Measurements from ENCODE around the gene OR10H2.
"Not testable (repeated sequence)": the region's sequence is repeated elsewhere in the genome, so short reads cannot be mapped to it uniquely, and the experiment has no call there.

Gene OR10H2

GRCh38 chr19:15748239-15748638 lies 20.4 kb downstream of the OR10H2 start:
- H3K4me3 ChIP-seq (ENCODE audit: low read depth, low read length), result no peak overlapping the region
- in situ Hi-C loops (cut with HindIII; ENCODE audit: low sequenced_read_pairs), result no loop called here
- no peak for TF ChIP-seq CTCF (IDR thresholded peaks at IDR 0.05; ENCODE audit: low read depth, low read length, missing control alignments)
- no peak for DNase-seq (ENCODE audit: low read depth)

GRCh38 chr19:15758379-15758778 lies 30.6 kb downstream of the OR10H2 start:
- in situ Hi-C loops (cut with HindIII; ENCODE audit: low sequenced_read_pairs), result no loop called here
- TF ChIP-seq CTCF (IDR thresholded peaks at IDR 0.05; ENCODE audit: low read depth, low read length, missing control alignments), result no peak
- no peak for DNase-seq (ENCODE audit: low read depth)

GRCh38 chr19:15759962-15760565 lies 32.2 kb downstream of the OR10H2 start:
- H3K4me3 ChIP-seq (ENCODE audit: low read depth, low read length), result no peak overlapping the region
- TF ChIP-seq CTCF (IDR thresholded peaks at IDR 0.05; ENCODE audit: low read depth, low read length, missing control alignments), result no peak
- in situ Hi-C loops (cut with HindIII; ENCODE audit: low sequenced_read_pairs), result no loop called here
- DNase-seq (ENCODE audit: low read depth), result no peak

More at GRCh38 chr19:15758379-15758778, 30.6 kb downstream of the OR10H2 start:
- H3K4me3 ChIP-seq (ENCODE audit: low read depth, low read length), result no peak overlapping the region

- H3K4me3 ChIP-seq (ENCODE audit: low read depth, low read length), result no peak overlapping the region
- TF ChIP-seq CTCF (IDR thresholded peaks at IDR 0.05; ENCODE audit: low read depth, low read length, missing control alignments), result no peak
- in situ Hi-C loops (cut with HindIII; ENCODE audit: low sequenced_read_pairs), result no loop called here
- DNase-seq (ENCODE audit: low read depth), result no peak
Observed at GRCh38 chr19:15769586-15769985, 41.8 kb downstream of the OR10H2 start.

- H3K4me3 ChIP-seq (ENCODE audit: low read depth, low read length); in situ Hi-C loops (cut with HindIII; ENCODE audit: low sequenced_read_pairs); DNase-seq (ENCODE audit: low read depth): not testable (repeated sequence)
Observed at GRCh38 chr19:15774159-15774558, 46.3 kb downstream of the OR10H2 start.

GRCh38 chr19:15775249-15775648 lies 47.4 kb downstream of the OR10H2 start:
- no peak overlapping the region for H3K4me3 ChIP-seq (ENCODE audit: low read depth, low read length)
- in situ Hi-C loops (cut with HindIII; ENCODE audit: low sequenced_read_pairs), result no loop called here
- DNase-seq (ENCODE audit: low read depth), result no peak
- no peak for TF ChIP-seq CTCF (IDR thresholded peaks at IDR 0.05; ENCODE audit: low read depth, low read length, missing control alignments)

- H3K4me3 ChIP-seq (ENCODE audit: low read depth, low read length), result no peak overlapping the region
- no peak for TF ChIP-seq CTCF (IDR thresholded peaks at IDR 0.05; ENCODE audit: low read depth, low read length, missing control alignments)
- in situ Hi-C loops (cut with HindIII; ENCODE audit: low sequenced_read_pairs), result no loop called here
- no peak for DNase-seq (ENCODE audit: low read depth)
Observed at GRCh38 chr19:15776264-15776663, 48.4 kb downstream of the OR10H2 start.
